HG03575 (cell line): Measurements from ENCODE around the gene LNX2.

Source experiments
- ATAC-seq: cut with Tn5 transposase; IDR thresholded peaks from one replicate; pipeline ENCODE4 v1.9.1; 2021; ENCODE audit not compliant: unreplicated experiment, insufficient number of reproducible peaks, low FRiP score; ENCODE audit errors: extremely low read depth

LNX2 gene

DNA sequence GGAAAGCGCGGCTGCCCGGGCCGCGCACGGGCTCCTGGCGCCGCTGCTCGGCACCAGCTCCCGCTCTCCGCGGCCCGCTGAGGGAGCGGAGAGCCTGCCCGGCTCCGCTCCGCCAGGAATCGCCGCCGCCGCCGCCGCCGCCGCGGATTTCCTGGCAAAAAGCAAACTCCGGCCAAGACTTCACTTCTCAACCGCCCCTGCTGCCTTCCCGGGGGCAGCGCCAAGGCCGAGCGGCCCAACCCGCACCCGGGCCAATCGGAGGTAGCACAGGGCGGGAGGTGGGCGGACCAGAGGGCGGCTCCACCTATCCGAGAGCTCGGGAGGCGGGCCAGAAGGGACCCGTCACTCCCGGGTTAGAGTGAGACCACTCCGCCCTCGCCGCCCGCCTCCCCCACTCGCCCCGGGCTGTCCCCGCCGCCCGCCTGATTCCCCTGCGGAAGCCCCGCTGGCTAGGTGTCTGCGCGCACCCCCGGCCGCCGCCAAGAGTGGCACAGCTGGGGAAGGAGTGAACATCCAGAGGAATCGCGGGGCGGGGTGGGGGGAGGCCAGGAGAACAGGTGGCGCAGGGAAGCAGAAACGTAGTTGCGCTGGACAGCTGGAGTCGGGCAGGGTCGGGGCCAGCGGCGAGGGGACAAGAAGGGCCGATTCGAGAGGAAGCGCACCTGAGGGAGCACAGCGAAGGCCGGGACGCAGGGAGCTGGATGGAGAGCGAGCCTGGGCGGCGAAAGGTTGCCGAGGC, at the start of gene LNX2:
LNX2 (minus strand) TSS at position 153 of the 739 bp plus-strand sequence. CDS start 38,826 bp downstream, outside the sequence.
- peak; percentile 66 for ATAC-seq

GRCh38 chr13:27667946-27668345, 47.6 kb upstream of the LNX2 start:
- ATAC-seq, result no peak

DNA sequence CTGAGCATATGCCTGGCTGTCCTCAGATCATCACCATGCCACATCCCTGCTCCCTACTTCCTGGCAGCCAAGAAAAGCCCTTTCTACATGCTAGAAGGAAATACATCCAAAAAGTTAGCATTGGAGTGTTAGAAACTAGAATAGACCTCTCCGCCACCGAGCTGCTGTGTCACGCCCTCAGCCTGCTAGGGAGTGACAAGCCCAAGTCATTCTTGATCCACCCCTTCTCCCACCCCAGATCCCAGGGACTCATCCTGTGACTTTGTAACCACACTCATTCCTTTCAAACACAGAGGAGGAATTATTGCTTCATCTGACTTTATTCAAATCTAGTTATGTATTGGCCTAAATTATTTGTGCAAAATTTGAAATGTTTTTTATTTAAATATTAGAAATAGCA, 46.6 kb upstream of the LNX2 start:
- ATAC-seq, result no peak

- no peak for ATAC-seq
Observed at GRCh38 chr13:27665761-27666160, 45.4 kb upstream of the LNX2 start.

GRCh38 chr13:27665333-27665732, 45.0 kb upstream of the LNX2 start:
- no peak for ATAC-seq

- no peak for ATAC-seq
Observed at GRCh38 chr13:27663947-27664346, 43.6 kb upstream of the LNX2 start.

GRCh38 chr13:27662738-27663470, 42.6 kb upstream of the LNX2 start:
- no peak for ATAC-seq

- no peak for ATAC-seq
Observed at GRCh38 chr13:27661017-27661416, 40.7 kb upstream of the LNX2 start.

- ATAC-seq, result no peak
Observed at GRCh38 chr13:27660511-27660910, 40.2 kb upstream of the LNX2 start.

GRCh38 chr13:27659145-27659865, 39.0 kb upstream of the LNX2 start:
- no peak for ATAC-seq

- no peak for ATAC-seq
Observed at GRCh38 chr13:27658546-27658945, 38.2 kb upstream of the LNX2 start.

DNA sequence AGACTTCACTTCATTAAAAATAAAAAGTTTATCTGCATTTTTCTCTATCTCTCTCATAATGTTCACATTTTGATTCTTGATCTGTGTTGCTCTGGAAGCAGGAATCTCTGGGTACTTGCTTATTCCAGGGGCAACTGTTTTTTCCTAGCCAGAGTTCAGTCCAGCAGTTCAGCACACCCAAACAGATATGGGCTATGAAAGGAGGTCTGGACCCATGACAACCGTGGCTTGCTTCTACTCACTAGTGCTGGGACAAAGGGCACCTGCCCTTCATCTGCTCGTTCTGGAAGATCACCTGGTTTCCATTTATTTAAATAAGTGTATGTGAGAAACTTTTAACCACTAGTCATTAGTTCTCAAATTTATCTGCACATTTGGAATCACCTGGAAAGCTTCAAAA, 37.4 kb upstream of the LNX2 start:
- no peak for ATAC-seq

DNA sequence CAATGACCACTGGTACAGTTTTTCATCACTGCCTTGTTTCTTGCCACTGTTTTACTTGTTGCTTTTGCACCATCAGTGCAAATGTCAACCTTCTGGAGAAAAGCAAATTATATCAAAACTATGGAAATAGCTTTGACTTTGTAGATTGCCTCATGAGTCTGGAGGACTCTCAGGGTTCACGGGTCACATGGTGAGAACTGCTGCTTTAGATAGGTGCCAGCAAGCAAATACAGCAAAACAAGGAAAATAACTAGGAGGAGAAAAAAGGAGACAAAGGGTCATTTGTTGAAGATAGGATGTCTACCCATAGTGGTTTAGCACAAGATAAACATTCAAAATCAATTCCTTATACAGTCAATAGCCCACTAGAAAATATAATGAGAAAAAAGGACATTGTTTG, 34.5 kb upstream of the LNX2 start:
- ATAC-seq, result no peak

- ATAC-seq, result no peak
Observed at GRCh38 chr13:27654059-27654458, 33.7 kb upstream of the LNX2 start.

DNA sequence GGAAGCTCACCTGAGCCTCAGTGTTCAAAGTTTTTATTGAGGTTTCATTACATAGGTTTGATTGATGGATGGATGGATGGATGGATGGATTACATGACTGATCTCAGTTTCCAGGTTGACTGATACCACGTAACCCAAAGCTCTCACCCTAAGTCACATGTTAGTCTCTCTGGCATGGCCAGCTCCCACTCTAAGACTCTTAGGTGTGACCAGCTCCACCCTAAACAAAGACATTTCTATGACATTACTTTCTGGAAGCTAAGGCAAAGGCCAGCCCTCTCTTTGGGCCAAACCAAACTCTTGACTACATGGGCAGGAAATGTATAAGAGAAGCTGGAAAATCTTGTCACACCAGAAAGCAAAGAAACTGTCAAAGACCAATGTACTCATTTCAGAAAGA, 30.0 kb upstream of the LNX2 start:
- no peak for ATAC-seq

DNA sequence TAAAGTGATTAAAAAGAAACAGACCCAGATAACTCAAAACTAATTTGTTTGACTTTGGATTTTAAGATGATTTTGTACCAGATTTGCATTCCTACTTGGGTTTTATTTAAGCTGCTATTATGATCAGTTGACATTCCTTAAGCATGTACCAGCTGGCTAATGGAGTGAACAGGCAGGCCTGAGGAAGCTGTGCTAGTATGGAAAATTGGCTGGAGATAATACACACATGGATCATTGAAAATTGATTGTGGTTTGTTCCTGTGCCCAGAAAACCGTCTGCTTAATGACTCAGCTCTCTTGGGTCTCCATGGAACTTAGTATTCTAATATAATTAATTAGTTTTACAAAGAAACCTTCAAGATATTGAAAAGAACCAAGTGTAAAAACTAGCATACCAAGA, 24.0 kb upstream of the LNX2 start:
- no peak for ATAC-seq

DNA sequence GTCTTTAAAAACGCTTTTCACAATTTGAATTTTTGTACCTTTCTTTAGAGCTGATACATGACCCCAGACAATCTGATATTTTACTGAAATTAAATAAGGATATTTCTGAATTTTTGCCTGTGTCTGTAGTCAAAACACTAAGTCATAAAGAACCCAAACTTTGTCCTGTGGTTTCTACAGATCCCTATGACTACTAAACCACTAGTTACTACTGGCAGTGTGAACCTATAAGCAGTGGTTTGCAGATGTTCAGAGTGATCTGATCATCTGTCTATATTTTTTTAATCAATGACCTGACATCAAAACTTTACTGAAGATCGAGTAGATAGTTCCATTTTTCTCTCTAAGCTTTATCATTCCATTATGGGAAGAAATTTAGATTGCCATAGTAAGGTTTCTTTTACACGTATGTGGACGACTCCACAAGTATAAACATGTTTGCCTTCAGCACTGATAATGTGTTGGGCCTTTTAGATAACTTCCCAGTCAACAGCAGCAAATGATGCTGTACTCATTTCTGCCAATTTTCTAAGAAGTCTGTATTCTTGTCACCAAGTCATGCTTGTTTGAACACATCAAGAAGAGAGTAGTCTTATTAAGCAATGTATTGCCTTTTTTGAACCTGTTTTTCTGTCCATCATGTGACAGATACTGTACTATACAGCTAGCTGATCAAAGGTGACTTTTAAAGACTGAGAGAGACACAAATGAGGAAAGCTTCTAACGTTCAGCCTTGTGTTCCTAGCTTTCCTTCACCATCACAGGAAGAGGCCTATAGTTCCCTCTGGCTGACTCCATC, 23.2 kb upstream of the LNX2 start:
- ATAC-seq, result no peak

GRCh38 chr13:27641711-27642502, 21.6 kb upstream of the LNX2 start:
- no peak for ATAC-seq
